Choroid plexus epithelial cell (primary cell): ENCODE measurements around the gene DISP3.

Experiments used
- DNase-seq: peaks from one replicate; pipeline ENCODE4 v3.0.0-alpha.2; 2010; ENCODE audit warnings: low read depth
- H3K4me3 ChIP-seq: 2 replicates; pipeline ENCODE4 v1.5.1; 2011; ENCODE audit warnings: low read depth, mild to moderate bottlenecking, control low read depth, low read length, moderate library complexity
- CTCF ChIP-seq: conservative IDR thresholded peaks from 2 replicates; pipeline ENCODE4 v1.5.1; 2011; ENCODE audit warnings: low read depth, mild to moderate bottlenecking, control low read depth, inconsistent platforms, low read length, moderate library complexity

The DISP3 gene

DNA sequence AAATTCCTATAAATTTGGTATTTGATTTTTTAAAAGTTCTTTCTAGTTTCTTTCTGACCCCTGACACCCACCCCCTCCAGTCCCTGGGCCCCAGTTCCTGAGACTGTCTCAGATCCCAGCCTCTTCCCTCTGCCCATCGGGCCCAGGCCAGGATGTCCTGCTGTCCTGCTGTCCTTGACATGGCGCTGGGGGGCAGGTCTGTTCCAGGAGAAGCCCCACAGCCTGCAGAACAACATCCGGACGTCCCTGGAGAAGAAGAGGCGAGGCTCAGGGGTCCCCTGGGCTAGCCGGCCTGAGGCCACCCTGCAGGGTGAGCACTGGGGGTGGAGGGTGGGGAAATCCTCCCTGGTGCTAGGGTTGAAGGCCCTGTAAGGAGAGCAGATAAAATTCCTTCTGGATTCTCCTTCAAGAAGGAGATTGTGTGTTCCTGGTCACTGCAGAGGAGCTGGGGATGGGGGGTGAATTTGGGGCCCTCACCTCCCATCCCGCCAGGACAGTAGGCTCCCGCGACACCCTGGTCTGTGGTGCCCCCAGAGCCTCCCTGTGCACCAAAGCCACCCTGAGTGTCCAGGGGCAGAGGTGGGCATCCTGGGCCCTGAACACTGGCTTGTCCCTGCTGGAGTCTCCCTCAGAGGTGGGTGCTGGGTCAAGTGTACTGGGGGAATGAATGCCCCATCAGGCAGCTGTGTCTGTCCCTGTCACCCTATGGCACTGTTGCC is 45.0 kb downstream of the DISP3 start:
- no peak for DNase-seq
- no peak overlapping the region for H3K4me3 ChIP-seq
- TF ChIP-seq CTCF = no peak

DNA sequence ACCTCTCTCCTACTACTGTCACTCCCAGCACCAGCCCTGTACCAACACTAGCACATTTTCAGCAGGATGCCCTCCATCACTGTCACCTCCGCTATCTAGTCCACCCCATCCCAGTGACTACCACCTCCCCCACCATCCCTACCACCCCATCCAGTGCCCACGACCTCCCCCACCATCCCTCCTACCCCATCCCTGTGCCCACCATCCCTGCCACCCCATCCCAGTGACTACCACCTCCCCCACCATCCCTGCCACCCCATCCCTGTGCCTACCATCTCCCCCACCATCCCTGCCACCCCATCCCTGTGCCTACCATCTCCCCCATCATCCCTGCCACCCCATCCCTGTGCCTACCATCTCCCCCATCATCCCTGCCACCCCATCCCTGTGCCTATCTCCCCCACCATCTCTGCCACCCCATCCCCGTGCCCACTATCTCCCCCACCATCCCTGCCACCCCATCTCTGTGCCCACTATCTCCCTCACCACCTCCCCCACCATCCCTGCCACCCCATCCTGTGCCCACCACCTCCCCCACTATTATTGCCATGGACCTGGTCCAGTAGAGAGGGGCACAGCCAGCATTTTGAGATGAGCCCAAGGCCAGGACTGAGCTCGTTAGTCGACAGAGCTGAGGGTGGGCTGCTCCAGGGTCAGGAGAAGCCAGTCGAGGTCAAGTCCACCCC is 45.7 kb downstream of the DISP3 start:
- H3K4me3 ChIP-seq = no peak overlapping the region
- TF ChIP-seq CTCF = no peak
- no peak for DNase-seq

DNA sequence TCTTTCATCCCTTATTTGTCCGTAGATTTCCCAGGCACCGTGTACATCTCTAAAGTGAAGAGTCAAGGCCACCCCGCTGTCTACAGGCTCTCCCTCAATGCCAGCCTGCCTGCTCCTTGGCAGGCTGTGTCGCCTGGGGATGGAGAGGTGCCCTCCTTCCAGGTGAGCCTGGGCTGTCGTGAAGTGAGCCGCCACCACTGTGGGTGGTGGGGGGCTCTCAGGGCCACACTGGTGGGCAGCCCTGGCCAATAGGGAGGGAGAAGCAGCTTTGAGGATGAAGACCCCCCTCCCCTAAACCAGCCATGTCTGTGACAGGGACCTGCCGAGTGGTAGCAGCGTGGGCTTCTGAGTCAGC is 46.2 kb downstream of the DISP3 start:
- H3K4me3 ChIP-seq = no peak overlapping the region
- DNase-seq = no peak
- TF ChIP-seq CTCF = no peak

DNA sequence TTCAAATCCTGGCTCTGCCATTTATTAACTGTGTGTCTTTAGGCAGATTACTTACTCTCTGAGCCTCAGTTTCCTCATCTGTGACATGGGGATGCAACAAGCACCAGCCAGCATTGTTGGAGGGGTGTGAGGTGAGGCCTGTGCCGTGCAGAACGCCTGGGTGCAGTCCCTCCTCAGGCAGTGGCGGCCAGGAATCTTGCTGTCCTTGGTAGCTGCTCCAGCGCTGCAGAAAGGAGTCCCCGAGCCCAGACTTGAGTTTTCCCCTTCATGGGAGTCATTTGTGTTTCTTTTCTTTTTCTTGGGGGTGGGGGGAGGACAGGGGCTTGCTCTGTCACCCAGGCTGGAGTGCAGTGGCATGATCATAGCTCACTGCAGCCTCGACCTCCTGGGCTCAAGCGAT is 46.6 kb downstream of the DISP3 start:
- no peak for DNase-seq
- no peak overlapping the region for H3K4me3 ChIP-seq
- no peak for TF ChIP-seq CTCF

- DNase-seq = no peak
- H3K4me3 ChIP-seq = no peak overlapping the region
- TF ChIP-seq CTCF = no peak
Measured at GRCh38 chr1:11526071-11526895, 47.3 kb downstream of the DISP3 start.

GRCh38 chr1:11527541-11528452 is 48.8 kb downstream of the DISP3 start:
- no peak overlapping the region for H3K4me3 ChIP-seq

More at GRCh38 chr1:11527541-11528452, 48.8 kb downstream of the DISP3 start:
- no peak for TF ChIP-seq CTCF
- no peak for DNase-seq
